ENCODE data around the gene SSX2IP. TPM values are rescaled to one million over a fixed set of nuclear protein-coding genes. Genes with fewer than 3 reads are reported as not detected.

Gene SSX2IP, protein sequence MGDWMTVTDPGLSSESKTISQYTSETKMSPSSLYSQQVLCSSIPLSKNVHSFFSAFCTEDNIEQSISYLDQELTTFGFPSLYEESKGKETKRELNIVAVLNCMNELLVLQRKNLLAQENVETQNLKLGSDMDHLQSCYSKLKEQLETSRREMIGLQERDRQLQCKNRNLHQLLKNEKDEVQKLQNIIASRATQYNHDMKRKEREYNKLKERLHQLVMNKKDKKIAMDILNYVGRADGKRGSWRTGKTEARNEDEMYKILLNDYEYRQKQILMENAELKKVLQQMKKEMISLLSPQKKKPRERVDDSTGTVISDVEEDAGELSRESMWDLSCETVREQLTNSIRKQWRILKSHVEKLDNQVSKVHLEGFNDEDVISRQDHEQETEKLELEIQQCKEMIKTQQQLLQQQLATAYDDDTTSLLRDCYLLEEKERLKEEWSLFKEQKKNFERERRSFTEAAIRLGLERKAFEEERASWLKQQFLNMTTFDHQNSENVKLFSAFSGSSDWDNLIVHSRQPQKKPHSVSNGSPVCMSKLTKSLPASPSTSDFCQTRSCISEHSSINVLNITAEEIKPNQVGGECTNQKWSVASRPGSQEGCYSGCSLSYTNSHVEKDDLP
- 7.3 TPM for total RNA-seq (ENCODE audit: unreplicated experiment)
- long read RNA-seq, full-length matches to known transcripts: 2 of 2 reads
- long read RNA-seq, partial matches to known transcripts: 0 of 2 reads
- long read RNA-seq, other reads (novel, unspliced or antisense): 0 of 2 reads

DNA sequence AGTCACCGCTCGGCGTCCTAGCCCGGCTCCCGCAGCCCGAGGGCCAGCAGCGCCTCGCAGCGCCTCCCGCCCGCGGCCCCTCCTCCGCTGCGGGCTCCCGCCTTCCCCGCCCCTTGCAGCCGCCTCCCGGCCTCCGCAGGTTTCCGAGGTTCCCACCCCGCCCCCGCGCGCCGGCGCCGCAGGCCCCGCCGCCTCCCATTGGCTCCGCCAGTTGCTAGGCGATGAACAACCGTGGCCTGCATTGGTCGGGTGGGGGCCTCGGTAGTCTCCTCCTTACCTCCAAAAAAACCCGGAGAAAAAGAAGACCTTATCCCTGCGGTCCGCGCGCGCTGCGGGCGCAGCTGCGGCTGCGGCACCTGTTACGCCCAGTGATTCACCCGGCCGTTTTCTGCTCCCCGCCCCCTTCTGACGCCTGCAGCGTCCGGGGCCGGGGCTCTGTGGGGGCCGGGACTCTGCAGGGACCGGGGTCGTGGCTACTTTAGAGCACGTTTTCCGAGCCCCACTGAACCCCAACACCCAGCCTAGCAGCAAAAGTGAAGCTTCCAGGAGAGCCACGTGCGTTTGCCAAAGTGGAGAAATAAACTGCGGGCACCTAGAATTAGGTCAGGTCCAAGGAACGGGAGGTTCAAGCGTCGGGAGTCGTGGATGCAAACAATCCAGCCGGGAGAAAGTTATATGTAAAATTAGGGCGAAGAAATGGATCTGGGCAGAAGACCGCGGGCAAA is at the start of gene SSX2IP:
TSS of gene SSX2IP (minus strand) at position 65 of the 725 bp plus-strand sequence. CDS start 19,242 bp downstream, outside the sequence.
- peak; percentile 99 for DNase-seq (ENCODE audit: low spot score)
- Mint-ChIP-seq H3K27me3 (ENCODE audit: unreplicated experiment) (no peaks in the 10 kb centered on the region), H3K4me1 (ENCODE audit: unreplicated experiment) (peaks cover 13% of the 10 kb centered on the region), H3K9me3 (ENCODE audit: unreplicated experiment) (no peaks in the 10 kb centered on the region), H3K4me3 (ENCODE audit: unreplicated experiment) (peak within 1 kb of the TSS; percentile 90), H3K27ac (ENCODE audit: unreplicated experiment) (no peak within 1 kb of the TSS), H3K36me3 (ENCODE audit: low read depth, unreplicated experiment) (no peaks in the 10 kb centered on the region)
- TF ChIP-seq, protein P1, sequence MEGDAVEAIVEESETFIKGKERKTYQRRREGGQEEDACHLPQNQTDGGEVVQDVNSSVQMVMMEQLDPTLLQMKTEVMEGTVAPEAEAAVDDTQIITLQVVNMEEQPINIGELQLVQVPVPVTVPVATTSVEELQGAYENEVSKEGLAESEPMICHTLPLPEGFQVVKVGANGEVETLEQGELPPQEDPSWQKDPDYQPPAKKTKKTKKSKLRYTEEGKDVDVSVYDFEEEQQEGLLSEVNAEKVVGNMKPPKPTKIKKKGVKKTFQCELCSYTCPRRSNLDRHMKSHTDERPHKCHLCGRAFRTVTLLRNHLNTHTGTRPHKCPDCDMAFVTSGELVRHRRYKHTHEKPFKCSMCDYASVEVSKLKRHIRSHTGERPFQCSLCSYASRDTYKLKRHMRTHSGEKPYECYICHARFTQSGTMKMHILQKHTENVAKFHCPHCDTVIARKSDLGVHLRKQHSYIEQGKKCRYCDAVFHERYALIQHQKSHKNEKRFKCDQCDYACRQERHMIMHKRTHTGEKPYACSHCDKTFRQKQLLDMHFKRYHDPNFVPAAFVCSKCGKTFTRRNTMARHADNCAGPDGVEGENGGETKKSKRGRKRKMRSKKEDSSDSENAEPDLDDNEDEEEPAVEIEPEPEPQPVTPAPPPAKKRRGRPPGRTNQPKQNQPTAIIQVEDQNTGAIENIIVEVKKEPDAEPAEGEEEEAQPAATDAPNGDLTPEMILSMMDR (IDR thresholded peaks at IDR 0.05; ENCODE audit: unreplicated experiment): no peak

DNA sequence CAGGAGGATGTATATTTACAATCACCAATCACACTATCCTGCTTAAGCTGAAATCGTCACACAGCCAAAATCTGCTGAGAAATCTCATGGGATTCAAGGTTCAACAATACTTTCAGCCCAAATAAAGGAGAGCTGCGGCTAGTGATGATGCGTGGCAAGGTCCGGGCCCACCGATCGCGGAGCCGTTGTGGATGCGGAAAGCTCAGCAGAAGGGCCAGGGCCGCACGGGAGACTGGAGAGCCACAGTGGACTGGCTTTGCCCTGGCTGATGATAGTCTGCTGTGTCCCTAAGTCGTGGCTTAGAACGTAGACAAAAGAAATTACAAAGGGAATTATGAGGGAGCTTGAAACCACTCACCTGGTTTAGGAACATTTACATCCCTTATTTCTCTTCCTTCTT is 48.0 kb upstream of the SSX2IP start:
- TF ChIP-seq, protein P1 (IDR thresholded peaks at IDR 0.05; ENCODE audit: unreplicated experiment): no peak
- no peak overlapping the region for H3K4me3 Mint-ChIP-seq (ENCODE audit: unreplicated experiment)
- H3K9me3 Mint-ChIP-seq (ENCODE audit: unreplicated experiment): no peaks in the 10 kb centered on the region
- no peaks in the 10 kb centered on the region for H3K36me3 Mint-ChIP-seq (ENCODE audit: low read depth, unreplicated experiment)
- peak overlapping the region; percentile 76 for H3K27ac Mint-ChIP-seq (ENCODE audit: unreplicated experiment)
- peaks cover 24% of the 10 kb centered on the region for H3K4me1 Mint-ChIP-seq (ENCODE audit: unreplicated experiment)
- H3K27me3 Mint-ChIP-seq (ENCODE audit: unreplicated experiment): peaks cover 2% of the 10 kb centered on the region
- no peak for DNase-seq (ENCODE audit: low spot score)

DNA sequence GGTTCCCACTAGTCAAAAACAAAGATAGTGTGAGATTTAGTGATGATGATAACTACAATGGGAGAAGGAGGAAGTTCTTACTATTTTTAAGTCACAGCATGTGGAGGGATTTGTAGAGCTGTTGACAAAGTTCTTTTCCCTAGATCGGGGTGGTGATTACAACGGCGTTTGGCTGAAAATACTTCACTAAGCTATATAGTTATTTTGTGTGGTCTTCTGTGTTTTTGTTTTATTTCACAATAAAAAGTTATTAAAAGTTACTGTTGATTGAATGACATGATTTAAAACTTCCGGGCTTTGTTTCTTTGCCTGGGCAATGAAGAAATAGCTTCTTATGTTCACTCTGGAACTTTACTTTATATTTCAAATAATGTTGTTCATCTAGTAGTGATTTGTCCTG is 47.3 kb upstream of the SSX2IP start:
- Mint-ChIP-seq H3K27ac (ENCODE audit: unreplicated experiment) (no peak overlapping the region), H3K4me1 (ENCODE audit: unreplicated experiment) (peaks cover 24% of the 10 kb centered on the region), H3K9me3 (ENCODE audit: unreplicated experiment) (no peaks in the 10 kb centered on the region), H3K27me3 (ENCODE audit: unreplicated experiment) (peaks cover 2% of the 10 kb centered on the region), H3K4me3 (ENCODE audit: unreplicated experiment) (no peak overlapping the region), H3K36me3 (ENCODE audit: low read depth, unreplicated experiment) (no peaks in the 10 kb centered on the region)
- DNase-seq (ENCODE audit: low spot score): no peak
- TF ChIP-seq, protein P1 (IDR thresholded peaks at IDR 0.05; ENCODE audit: unreplicated experiment): no peak

DNA sequence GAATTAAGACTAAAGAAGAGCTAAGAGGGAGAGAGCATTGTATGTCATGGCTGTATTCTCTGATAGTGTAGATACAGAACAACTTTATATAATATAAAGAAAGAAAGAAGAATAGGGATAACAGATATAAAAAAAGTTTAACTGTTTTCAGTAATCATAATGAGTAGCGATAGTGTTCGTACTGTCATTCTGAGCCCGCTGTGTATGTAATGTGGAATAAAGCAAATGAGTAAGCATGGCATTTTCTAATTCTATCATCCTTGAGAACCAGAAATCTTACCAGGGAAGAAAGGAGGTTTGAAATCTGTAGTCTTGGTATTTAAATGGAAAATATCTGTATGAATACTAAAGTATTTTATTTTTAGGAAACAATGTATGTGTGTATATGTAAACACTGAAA is 46.7 kb upstream of the SSX2IP start:
- Mint-ChIP-seq H3K36me3 (ENCODE audit: low read depth, unreplicated experiment) (no peaks in the 10 kb centered on the region), H3K4me3 (ENCODE audit: unreplicated experiment) (no peak overlapping the region), H3K27ac (ENCODE audit: unreplicated experiment) (no peak overlapping the region), H3K27me3 (ENCODE audit: unreplicated experiment) (no peaks in the 10 kb centered on the region), H3K4me1 (ENCODE audit: unreplicated experiment) (peaks cover 24% of the 10 kb centered on the region), H3K9me3 (ENCODE audit: unreplicated experiment) (no peaks in the 10 kb centered on the region)
- DNase-seq (ENCODE audit: low spot score): no peak
- TF ChIP-seq, protein P1 (IDR thresholded peaks at IDR 0.05; ENCODE audit: unreplicated experiment): no peak

All from endothelial cell (in vitro differentiated cells).